ENCODE data around the gene GUCY1A2. TPM values are rescaled to one million over a fixed set of nuclear protein-coding genes. Genes with fewer than 3 reads are reported as not detected.

The GUCY1A2 gene
- total RNA-seq, 1 donor from 2014 or later: 0.78 TPM

- no peak for TF ChIP-seq CTCF (IDR thresholded peaks at IDR 0.05)
- H3K4me3 Mint-ChIP-seq (ENCODE audit: unreplicated experiment): no peak overlapping the region
- H3K9me3 Mint-ChIP-seq (ENCODE audit: unreplicated experiment): no peaks in the 10 kb centered on the region
- H3K27me3 Mint-ChIP-seq (ENCODE audit: unreplicated experiment): peaks cover 14% of the 10 kb centered on the region
- DNase-seq (ENCODE audit: extremely low spot score, unreplicated experiment): no peak
- no peak overlapping the region for H3K27ac Mint-ChIP-seq (ENCODE audit: unreplicated experiment)
- no peaks in the 10 kb centered on the region for H3K4me1 Mint-ChIP-seq (ENCODE audit: unreplicated experiment)
- H3K36me3 Mint-ChIP-seq (ENCODE audit: unreplicated experiment): no peaks in the 10 kb centered on the region
These were observed 203.1 kb downstream of the GUCY1A2 start for GRCh38 chr11:106815209-106815608.

- no peaks in the 10 kb centered on the region for H3K4me1 Mint-ChIP-seq (ENCODE audit: unreplicated experiment)
- H3K9me3 Mint-ChIP-seq (ENCODE audit: unreplicated experiment): no peaks in the 10 kb centered on the region
- H3K27me3 Mint-ChIP-seq (ENCODE audit: unreplicated experiment): peaks cover 16% of the 10 kb centered on the region
- TF ChIP-seq CTCF (IDR thresholded peaks at IDR 0.05): no peak
- no peak overlapping the region for H3K4me3 Mint-ChIP-seq (ENCODE audit: unreplicated experiment)
- no peaks in the 10 kb centered on the region for H3K36me3 Mint-ChIP-seq (ENCODE audit: unreplicated experiment)
- DNase-seq (ENCODE audit: extremely low spot score, unreplicated experiment): no peak
- no peak overlapping the region for H3K27ac Mint-ChIP-seq (ENCODE audit: unreplicated experiment)
These were observed 204.5 kb downstream of the GUCY1A2 start for GRCh38 chr11:106813806-106814205.

- Mint-ChIP-seq H3K27ac (ENCODE audit: unreplicated experiment) (no peak overlapping the region), H3K4me3 (ENCODE audit: unreplicated experiment) (no peak overlapping the region), H3K27me3 (ENCODE audit: unreplicated experiment) (peaks cover 7% of the 10 kb centered on the region), H3K4me1 (ENCODE audit: unreplicated experiment) (no peaks in the 10 kb centered on the region), H3K36me3 (ENCODE audit: unreplicated experiment) (no peaks in the 10 kb centered on the region), H3K9me3 (ENCODE audit: unreplicated experiment) (peaks cover 12% of the 10 kb centered on the region)
- TF ChIP-seq CTCF (IDR thresholded peaks at IDR 0.05): no peak
- no peak for DNase-seq (ENCODE audit: extremely low spot score, unreplicated experiment)
These were observed 224.2 kb downstream of the GUCY1A2 start for GRCh38 chr11:106794058-106794457.

- Mint-ChIP-seq H3K27me3 (ENCODE audit: unreplicated experiment) (peaks cover 14% of the 10 kb centered on the region), H3K4me1 (ENCODE audit: unreplicated experiment) (no peaks in the 10 kb centered on the region), H3K27ac (ENCODE audit: unreplicated experiment) (no peak overlapping the region), H3K36me3 (ENCODE audit: unreplicated experiment) (no peaks in the 10 kb centered on the region), H3K4me3 (ENCODE audit: unreplicated experiment) (no peak overlapping the region), H3K9me3 (ENCODE audit: unreplicated experiment) (peaks cover 7% of the 10 kb centered on the region)
- no peak for TF ChIP-seq CTCF (IDR thresholded peaks at IDR 0.05)
- DNase-seq (ENCODE audit: extremely low spot score, unreplicated experiment): no peak
These were observed 228.9 kb downstream of the GUCY1A2 start for GRCh38 chr11:106789406-106789805.

- no peaks in the 10 kb centered on the region for H3K36me3 Mint-ChIP-seq (ENCODE audit: unreplicated experiment)
- no peak for DNase-seq (ENCODE audit: extremely low spot score, unreplicated experiment)
- TF ChIP-seq CTCF (IDR thresholded peaks at IDR 0.05): no peak
- H3K27me3 Mint-ChIP-seq (ENCODE audit: unreplicated experiment): peaks cover 13% of the 10 kb centered on the region
- no peak overlapping the region for H3K4me3 Mint-ChIP-seq (ENCODE audit: unreplicated experiment)
- H3K9me3 Mint-ChIP-seq (ENCODE audit: unreplicated experiment): peaks cover 7% of the 10 kb centered on the region
- H3K4me1 Mint-ChIP-seq (ENCODE audit: unreplicated experiment): no peaks in the 10 kb centered on the region
- H3K27ac Mint-ChIP-seq (ENCODE audit: unreplicated experiment): no peak overlapping the region
These were observed 230.8 kb downstream of the GUCY1A2 start for GRCh38 chr11:106787454-106787853.

Measured in osteocyte (in vitro differentiated cells).